C4-2B (cell line): ENCODE results near the gene PPP3R1.

Experiments used
- H3K27ac ChIP-seq: fragments of 450-650 bp; 2 replicates; pipeline ENCODE4 v1.5.1; 2017
- CTCF ChIP-seq: fragments of 450-650 bp; conservative IDR thresholded peaks from 2 replicates; pipeline ENCODE4 v1.5.1; 2017; ENCODE audit warnings: mild to moderate bottlenecking
- ZFX ChIP-seq: fragments of 450-650 bp; IDR thresholded peaks from 2 replicates; pipeline ENCODE4 v1.6.1; 2017

Gene PPP3R1

GRCh38 chr2:68238955-68239822 lies 13.1 kb downstream of the PPP3R1 start:
- no peak overlapping the region for H3K27ac ChIP-seq
- no peak for TF ChIP-seq ZFX
- TF ChIP-seq CTCF: no peak

- no peak overlapping the region for H3K27ac ChIP-seq
- TF ChIP-seq ZFX (no peak), CTCF (no peak)
These were observed 14.3 kb downstream of the PPP3R1 start for GRCh38 chr2:68237976-68238580.

- TF ChIP-seq ZFX: no peak
- no peak for TF ChIP-seq CTCF
- H3K27ac ChIP-seq: no peak overlapping the region
These were observed 14.9 kb downstream of the PPP3R1 start for GRCh38 chr2:68237404-68237803.

- TF ChIP-seq CTCF (no peak), ZFX (no peak)
- no peak overlapping the region for H3K27ac ChIP-seq
These were observed 15.5 kb downstream of the PPP3R1 start for GRCh38 chr2:68236876-68237275.

- no peak for TF ChIP-seq ZFX
- TF ChIP-seq CTCF: no peak
- H3K27ac ChIP-seq: no peak overlapping the region
These were observed 16.1 kb downstream of the PPP3R1 start for GRCh38 chr2:68236103-68236734.

- TF ChIP-seq ZFX (no peak), CTCF (no peak)
These were observed 17.2 kb downstream of the PPP3R1 start for GRCh38 chr2:68235090-68235489.

GRCh38 chr2:68234405-68234804 lies 17.9 kb downstream of the PPP3R1 start:
- H3K27ac ChIP-seq: no peak overlapping the region
- TF ChIP-seq CTCF (no peak), ZFX (no peak)

More at GRCh38 chr2:68235090-68235489, 17.2 kb downstream of the PPP3R1 start:
- no peak overlapping the region for H3K27ac ChIP-seq
